ENCODE measurements around the gene GOLGA6D. TPM values are rescaled to one million over a fixed set of nuclear protein-coding genes. Genes with fewer than 3 reads are reported as not detected.
"Not testable (repeated sequence)": the region's sequence is repeated elsewhere in the genome, so short reads cannot be mapped to it uniquely, and the experiment has no call there.

GOLGA6D gene
- total RNA-seq, 3 donors from 2014 or later (not counting 1 experiment from before 2014, with no cell fraction given), result not detected

GRCh38 chr15:75339531-75340240 is 57.1 kb downstream of the GOLGA6D start:
- H3K27ac ChIP-seq (ENCODE audit: low read length), result no peak overlapping the region
- peaks cover 5% of the 10 kb centered on the region for H3K36me3 ChIP-seq (ENCODE audit: control insufficient read depth, insufficient read depth, low read length)
- TF ChIP-seq CTCF (IDR thresholded peaks at IDR 0.05), result no peak
- Mint-ChIP-seq H3K4me3 (no peak overlapping the region), H3K36me3 (no peaks in the 10 kb centered on the region), H3K27ac (peak overlapping the region; percentile 14 to 23), H3K4me1 (peaks cover 20 to 28% of the 10 kb centered on the region in 2 donors), H3K27me3 (ENCODE audit: low read depth in 2 of 2) (no peaks in the 10 kb centered on the region), H3K9me3 (no peaks in the 10 kb centered on the region)
- H3K4me1 ChIP-seq (ENCODE audit: control insufficient read depth, insufficient read depth, low read length), result peaks cover 16% of the 10 kb centered on the region
- 94% methylated on average over 13 of the region's 13 CpGs for WGBS (ENCODE audit: insufficient coverage)
- H3K9me3 ChIP-seq (ENCODE audit: control insufficient read depth, insufficient read depth, low read length), result no peaks in the 10 kb centered on the region
- ATAC-seq (no peak), DNase-seq (no peak)
- intact Hi-C loops (cut with micrococcal nuclease), result no loop called here
- no peaks in the 10 kb centered on the region for H3K27me3 ChIP-seq (ENCODE audit: control insufficient read depth, insufficient read depth, low read length)
- H3K4me3 ChIP-seq (ENCODE audit: low read length), result no peak overlapping the region

- H3K36me3 Mint-ChIP-seq, result no peaks in the 10 kb centered on the region
- Histone ChIP-seq H3K27ac (ENCODE audit: low read length) (no peak overlapping the region), H3K27me3 (ENCODE audit: control insufficient read depth, insufficient read depth, low read length) (no peaks in the 10 kb centered on the region), H3K4me3 (ENCODE audit: low read length) (no peak overlapping the region), H3K9me3 (ENCODE audit: control insufficient read depth, insufficient read depth, low read length) (no peaks in the 10 kb centered on the region), H3K4me1 (ENCODE audit: control insufficient read depth, insufficient read depth, low read length) (peaks cover 11% of the 10 kb centered on the region), H3K36me3 (ENCODE audit: control insufficient read depth, insufficient read depth, low read length) (peaks cover 5% of the 10 kb centered on the region)
- peaks cover 7 to 11% of the 10 kb centered on the region in 2 donors for H3K4me1 Mint-ChIP-seq
- no peak for TF ChIP-seq CTCF (IDR thresholded peaks at IDR 0.05)
- intact Hi-C loops (cut with micrococcal nuclease), result no loop called here
- no peaks in the 10 kb centered on the region for H3K27me3 Mint-ChIP-seq (ENCODE audit: low read depth in 2 of 2)
- H3K9me3 Mint-ChIP-seq, result no peaks in the 10 kb centered on the region
- ATAC-seq, result no peak
- H3K27ac Mint-ChIP-seq, result no peak overlapping the region
- no peak overlapping the region for H3K4me3 Mint-ChIP-seq
- no peak for DNase-seq
- WGBS (ENCODE audit: insufficient coverage), result 95% methylated on average over 6 of the region's 6 CpGs
Measured at GRCh38 chr15:75342221-75342620, 59.6 kb downstream of the GOLGA6D start.

GRCh38 chr15:75343953-75344352 is 61.3 kb downstream of the GOLGA6D start:
- WGBS (ENCODE audit: insufficient coverage), result 69% methylated on average over 7 of the region's 8 CpGs
- intact Hi-C loops (cut with micrococcal nuclease); DNase-seq; H3K27ac ChIP-seq (ENCODE audit: low read length); H3K27me3 ChIP-seq (ENCODE audit: control insufficient read depth, insufficient read depth, low read length); ATAC-seq; H3K4me3 ChIP-seq (ENCODE audit: low read length); H3K36me3 ChIP-seq (ENCODE audit: control insufficient read depth, insufficient read depth, low read length); H3K9me3 Mint-ChIP-seq; H3K36me3 Mint-ChIP-seq; H3K9me3 ChIP-seq (ENCODE audit: control insufficient read depth, insufficient read depth, low read length); H3K27ac Mint-ChIP-seq; H3K27me3 Mint-ChIP-seq (ENCODE audit: low read depth in 2 of 2); H3K4me3 Mint-ChIP-seq: not testable (repeated sequence)
- peaks cover 26% of the 10 kb centered on the region for H3K4me1 ChIP-seq (ENCODE audit: control insufficient read depth, insufficient read depth, low read length)
- H3K4me1 Mint-ChIP-seq, result peaks cover 13 to 20% of the 10 kb centered on the region in 2 donors

Other genes with a start within 250 kb of the GOLGA6D start
- 10 to 100 TPM; 63.5 to 89.2 (median 70.1) TPM for gene C15orf39, start 81.0 kb upstream of the GOLGA6D start, total RNA-seq
- gene GOLGA6C, start 24.5 kb upstream of the GOLGA6D start, total RNA-seq, result not detected
- gene COMMD4, start 53.2 kb downstream of the GOLGA6D start, total RNA-seq, result 10 to 100 TPM; 38.8 to 56.3 (median 46.8) TPM
- 100 to 1,000 TPM in 2 of 3 donors, 10 to 100 TPM in 1; 97.1 to 324 (median 112) TPM for gene NEIL1, start 64.2 kb downstream of the GOLGA6D start, total RNA-seq
- gene MAN2C1, start 85.8 kb downstream of the GOLGA6D start, total RNA-seq, result 100 to 1,000 TPM; 375 to 476 (median 385) TPM
- gene SIN3A, start 168.9 kb downstream of the GOLGA6D start, total RNA-seq, result 100 to 1,000 TPM; 135 to 175 (median 137) TPM

Measured in natural killer cell (primary cell).